Lung (tissue), 16 donors: ENCODE measurements around the gene CEP128. TPM values are rescaled to one million over a fixed set of nuclear protein-coding genes. Genes with fewer than 3 reads are reported as not detected.
A peak's percentile ranks its signal among the peaks of the same experiment; 100 is the strongest.

Experiments used
- ATAC-seq: fragments of 200-7000 bp; cut with Tn5 transposase; one replicate; pipeline ENCODE4 v1.9.1; 2020; ENCODE audit warnings: moderate number of reproducible peaks; ENCODE audit not compliant: insufficient read depth, low FRiP score
- DNase-seq, 3 donors: peaks; one replicate each; pipeline ENCODE4 v3.0.0-alpha.2; 2013 to 2017
- H3K27ac ChIP-seq, 2 donors: one replicate each; pipeline ENCODE4 v1.5.1; 2013; ENCODE audit warnings: mild to moderate bottlenecking in 2 of 2, moderate library complexity in 2 of 2, control low read depth in 1 of 2, inconsistent platforms in 1 of 2, low read depth in 1 of 2, low read length in 1 of 2
- H3K27me3 ChIP-seq, 3 donors: one replicate each; pipeline ENCODE4 v1.5.1; 2013; ENCODE audit warnings: low read length in 2 of 3; ENCODE audit not compliant: control insufficient read depth in 3 of 3, insufficient read depth in 3 of 3
- H3K36me3 ChIP-seq, 4 donors: one replicate each; pipeline ENCODE4 v1.5.1; 2013; ENCODE audit warnings: low read length in 4 of 4, mild to moderate bottlenecking in 1 of 4, moderate library complexity in 1 of 4; ENCODE audit not compliant: control insufficient read depth in 4 of 4, insufficient read depth in 4 of 4
- H3K4me1 ChIP-seq, 5 donors: one replicate each; pipeline ENCODE4 v1.5.1; 2013; ENCODE audit warnings: low read length in 5 of 5, mild to moderate bottlenecking in 2 of 5, moderate library complexity in 1 of 5; ENCODE audit not compliant: control insufficient read depth in 5 of 5, insufficient read depth in 5 of 5
- H3K4me3 ChIP-seq: one replicate; pipeline ENCODE4 v1.5.1; 2013; ENCODE audit warnings: mild to moderate bottlenecking, control low read depth, moderate library complexity
- H3K9ac ChIP-seq, 2 donors: one replicate each; pipeline ENCODE4 v1.5.1; 2013; ENCODE audit warnings: low read length in 2 of 2, control low read depth in 1 of 2; ENCODE audit not compliant: insufficient read depth in 1 of 2
- H3K9me3 ChIP-seq, 4 donors: one replicate each; pipeline ENCODE4 v1.5.1; 2013; ENCODE audit warnings: low read length in 3 of 4, mild to moderate bottlenecking in 1 of 4, moderate library complexity in 1 of 4; ENCODE audit not compliant: control insufficient read depth in 4 of 4, insufficient read depth in 3 of 4
- WGBS, 2 donors: extraction: QIAGEN DNeasy Blood & Tissue Kit; methylation state at CpG; one replicate each; pipeline ENCODE4 v1.1.7; 2013; 5-methylcytosine and 5-hydroxymethylcytosine counted together
- long read RNA-seq, 5 donors: transcript quantifications; one replicate each; lab custom pipeline, GENCODE V29; 2026
- polyA plus RNA-seq, 2 donors: library from polyadenylated mRNA; stranded (reverse); fragments of 200-250 nt; gene quantifications; one replicate each; pipeline ENCODE4 v1.2.1, GENCODE V29; 2013
- total RNA-seq, 2 donors: library from RNA; depleted of rRNA in 1 of 2; stranded (reverse); fragments of >200 nt in 1 of 2; gene quantifications; one replicate each; pipeline ENCODE4 v1.2.1, GENCODE V29; 2014 to 2021
- TF ChIP-seq, protein P1 (sequence below): IDR thresholded peaks from 2 replicates; pipeline ENCODE4 v1.5.1; 2012; ENCODE audit warnings: mild to moderate bottlenecking; ENCODE audit errors: control extremely low read depth, extremely low read depth
- donor health status: control.
- donor health status: control.
- donor health status: Bipolar disorder and iron deficiency.
- donor health status: healthy.
- donor health status: DM: yes; HTN: yes; CAD: no.

CEP128 gene
- 10 to 100 TPM; 11.0 to 12.0 TPM for total RNA-seq
- 1 to 10 TPM; 1.1 to 1.4 TPM for polyA plus RNA-seq
- long read RNA-seq, donor 1, partial matches to known transcripts, result 0 of 1 reads
- long read RNA-seq, donor 1, other reads (novel, unspliced or antisense), result 0 of 1 reads
- long read RNA-seq, donor 2, result 0 reads
- long read RNA-seq, donor 3, result 0 reads
- long read RNA-seq, donor 4, result 0 reads
- long read RNA-seq, donor 5, result 0 reads

DNA sequence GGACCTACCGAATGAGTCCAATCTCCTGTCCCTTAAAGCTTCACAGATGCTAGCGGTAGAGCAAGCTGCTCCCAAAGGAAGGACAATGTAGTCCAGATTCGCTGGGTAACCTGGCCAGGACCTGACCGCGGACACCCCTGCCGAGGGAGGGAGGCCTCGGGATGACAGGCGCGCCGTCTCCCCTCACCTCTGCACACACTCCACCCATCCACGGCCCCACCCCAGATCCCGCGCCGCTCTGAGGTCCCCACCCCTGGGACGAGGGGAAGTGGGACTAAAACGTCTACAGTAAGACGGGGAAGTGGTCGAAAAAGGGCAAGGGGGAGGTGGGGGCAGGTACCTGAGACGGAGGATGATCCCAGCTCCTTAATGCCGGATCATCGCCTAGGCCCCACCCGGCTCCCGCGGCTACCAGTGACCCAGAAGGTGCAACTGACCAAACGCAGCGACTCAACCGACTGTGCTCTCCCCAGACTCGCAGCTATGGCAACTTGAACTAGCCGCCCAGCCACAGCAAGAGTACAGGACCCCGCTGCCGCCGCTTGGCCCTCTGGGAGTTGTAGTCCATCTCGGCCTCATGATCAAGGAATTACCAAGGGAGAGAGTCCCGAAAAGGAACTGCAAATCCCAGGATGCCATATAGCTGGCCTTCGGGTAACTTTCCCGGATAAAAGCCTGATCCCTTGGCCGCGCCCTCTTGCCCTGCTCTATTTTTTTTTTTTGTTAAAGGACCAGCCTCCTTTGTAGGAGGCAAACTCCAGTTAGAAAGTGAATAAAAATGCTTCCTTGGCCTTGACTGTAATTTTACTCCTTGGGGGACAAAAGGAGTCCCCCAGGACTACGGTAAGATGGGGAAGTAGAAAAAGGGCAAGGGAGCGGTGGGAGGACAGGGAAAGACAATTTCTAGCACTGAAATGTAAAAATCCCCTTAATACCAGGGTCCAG is at the start of gene CEP128:
TSS of gene CEP128 (minus strand) at position 498 of the 945 bp plus-strand sequence.
- peaks cover 0 to 6% (median 2%) of the 10 kb centered on the region in 5 donors for H3K4me1 ChIP-seq
- no peaks in the 10 kb centered on the region for H3K27me3 ChIP-seq
- ATAC-seq (peak; percentile 100), DNase-seq (peak; percentile 98 to 99 (median 99))
- TF ChIP-seq, protein P1, sequence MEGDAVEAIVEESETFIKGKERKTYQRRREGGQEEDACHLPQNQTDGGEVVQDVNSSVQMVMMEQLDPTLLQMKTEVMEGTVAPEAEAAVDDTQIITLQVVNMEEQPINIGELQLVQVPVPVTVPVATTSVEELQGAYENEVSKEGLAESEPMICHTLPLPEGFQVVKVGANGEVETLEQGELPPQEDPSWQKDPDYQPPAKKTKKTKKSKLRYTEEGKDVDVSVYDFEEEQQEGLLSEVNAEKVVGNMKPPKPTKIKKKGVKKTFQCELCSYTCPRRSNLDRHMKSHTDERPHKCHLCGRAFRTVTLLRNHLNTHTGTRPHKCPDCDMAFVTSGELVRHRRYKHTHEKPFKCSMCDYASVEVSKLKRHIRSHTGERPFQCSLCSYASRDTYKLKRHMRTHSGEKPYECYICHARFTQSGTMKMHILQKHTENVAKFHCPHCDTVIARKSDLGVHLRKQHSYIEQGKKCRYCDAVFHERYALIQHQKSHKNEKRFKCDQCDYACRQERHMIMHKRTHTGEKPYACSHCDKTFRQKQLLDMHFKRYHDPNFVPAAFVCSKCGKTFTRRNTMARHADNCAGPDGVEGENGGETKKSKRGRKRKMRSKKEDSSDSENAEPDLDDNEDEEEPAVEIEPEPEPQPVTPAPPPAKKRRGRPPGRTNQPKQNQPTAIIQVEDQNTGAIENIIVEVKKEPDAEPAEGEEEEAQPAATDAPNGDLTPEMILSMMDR, result no peak
- H3K4me3 ChIP-seq, result peak within 1 kb of the TSS; percentile 90
- no peaks in the 10 kb centered on the region for H3K36me3 ChIP-seq
- 1 to 2% methylated on average over 40 of the region's 40 CpGs for WGBS, 2 donors
- peak within 1 kb of the TSS; percentile 50 to 80 for H3K27ac ChIP-seq
- H3K9me3 ChIP-seq, result peaks cover 0 to 2% (median 0%) of the 10 kb centered on the region in 4 donors
- H3K9ac ChIP-seq, result peak within 1 kb of the TSS; percentile 73 to 86

DNA sequence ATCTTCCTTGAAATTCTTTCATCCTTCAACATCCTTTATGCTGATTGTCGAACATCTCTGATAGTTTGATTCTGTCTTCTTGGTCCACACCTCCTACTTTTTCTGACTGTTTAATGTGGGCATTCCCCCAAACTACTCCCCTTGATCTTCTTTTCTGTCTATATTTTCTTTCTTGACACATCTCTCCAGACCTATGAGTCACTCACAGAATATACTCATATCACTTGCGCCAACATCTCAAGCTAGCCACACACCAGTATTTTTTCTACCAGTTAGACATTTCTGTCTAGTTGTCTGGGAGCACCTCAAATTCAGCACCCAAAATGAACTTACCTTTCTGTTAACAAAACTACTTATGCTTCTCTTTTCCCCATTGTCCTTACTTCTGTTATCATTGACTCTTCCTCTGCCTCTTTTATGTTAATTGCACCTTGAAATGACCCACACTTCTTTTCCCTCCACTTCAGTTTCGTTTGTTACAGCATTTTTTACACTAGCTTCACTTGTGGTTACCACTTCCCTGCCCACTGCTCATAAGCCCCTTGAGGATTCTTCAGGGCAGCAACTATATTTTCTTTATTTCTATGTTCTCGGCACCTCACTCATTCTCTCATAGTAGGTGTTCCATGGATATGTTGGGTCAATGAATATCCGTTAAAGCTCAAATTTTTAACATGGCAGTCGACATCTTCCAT is 47.3 kb upstream of the CEP128 start:
- no peak for DNase-seq
- Histone ChIP-seq H3K9me3 (no peaks in the 10 kb centered on the region), H3K4me1 (no peaks in the 10 kb centered on the region), H3K36me3 (no peaks in the 10 kb centered on the region), H3K27me3 (peaks cover 0 to 4% (median 0%) of the 10 kb centered on the region in 3 donors), H3K4me3 (no peak overlapping the region), H3K27ac (no peak overlapping the region), H3K9ac (no peak overlapping the region)
- 76 to 78% methylated on average over 6 of the region's 6 CpGs for WGBS, 2 donors
- no peak for ATAC-seq
- TF ChIP-seq, protein P1, result no peak

DNA sequence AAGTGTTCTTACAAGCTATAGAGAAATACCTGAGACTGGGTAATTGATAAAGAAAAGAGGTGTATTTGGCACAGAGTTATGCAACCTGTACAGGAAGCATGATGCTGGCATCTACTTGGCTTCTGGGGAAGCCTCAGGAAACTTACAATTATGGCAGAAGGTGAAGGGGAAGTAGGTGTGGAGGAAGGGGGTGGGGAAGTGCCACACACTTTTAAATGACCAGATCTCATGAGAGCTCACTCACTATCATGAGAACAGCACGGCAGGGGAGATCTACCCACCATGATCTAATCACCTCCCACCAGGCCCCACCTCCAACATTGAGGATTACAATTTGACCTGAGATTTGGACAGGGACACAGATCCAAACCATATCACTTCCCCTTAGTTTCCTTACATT is 46.7 kb upstream of the CEP128 start:
- H3K4me1 ChIP-seq, result no peaks in the 10 kb centered on the region
- no peak overlapping the region for H3K27ac ChIP-seq
- peaks cover 0 to 4% (median 0%) of the 10 kb centered on the region in 3 donors for H3K27me3 ChIP-seq
- ATAC-seq (no peak), DNase-seq (no peak)
- 44 to 70% methylated on average over 1 of the region's 1 CpG for WGBS, 2 donors
- H3K9ac ChIP-seq, result no peak overlapping the region
- H3K9me3 ChIP-seq, result no peaks in the 10 kb centered on the region
- no peak overlapping the region for H3K4me3 ChIP-seq
- H3K36me3 ChIP-seq, result no peaks in the 10 kb centered on the region
- TF ChIP-seq, protein P1, result no peak
